NCI-H2081 (cell line): ENCODE data around the gene ADD2.

Experiments
- DNase-seq, 2 experiments: peaks; one replicate each; lab custom pipeline; 2025; lab: John Stamatoyannopoulos, UW

The ADD2 gene

DNA sequence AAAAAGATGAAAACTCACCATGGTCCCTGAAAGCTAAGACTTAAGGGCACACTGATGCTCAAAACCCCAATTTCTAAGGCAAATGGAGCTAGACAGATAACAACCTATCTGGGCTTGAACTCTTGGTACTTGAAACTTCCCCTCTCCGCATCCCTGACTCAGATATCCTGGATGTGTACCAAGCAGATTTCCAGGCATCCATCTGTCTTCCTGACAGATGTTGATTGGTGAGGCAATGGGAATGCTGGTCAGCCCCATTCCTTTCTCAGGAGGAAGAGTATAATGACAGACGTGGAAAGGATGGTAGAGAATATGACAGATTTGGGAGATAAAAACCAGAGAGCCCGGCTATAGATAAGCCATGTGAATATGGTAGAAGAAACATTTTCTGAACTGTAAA lies 69.2 kb downstream of the ADD2 start:
- no peak for DNase-seq

DNA sequence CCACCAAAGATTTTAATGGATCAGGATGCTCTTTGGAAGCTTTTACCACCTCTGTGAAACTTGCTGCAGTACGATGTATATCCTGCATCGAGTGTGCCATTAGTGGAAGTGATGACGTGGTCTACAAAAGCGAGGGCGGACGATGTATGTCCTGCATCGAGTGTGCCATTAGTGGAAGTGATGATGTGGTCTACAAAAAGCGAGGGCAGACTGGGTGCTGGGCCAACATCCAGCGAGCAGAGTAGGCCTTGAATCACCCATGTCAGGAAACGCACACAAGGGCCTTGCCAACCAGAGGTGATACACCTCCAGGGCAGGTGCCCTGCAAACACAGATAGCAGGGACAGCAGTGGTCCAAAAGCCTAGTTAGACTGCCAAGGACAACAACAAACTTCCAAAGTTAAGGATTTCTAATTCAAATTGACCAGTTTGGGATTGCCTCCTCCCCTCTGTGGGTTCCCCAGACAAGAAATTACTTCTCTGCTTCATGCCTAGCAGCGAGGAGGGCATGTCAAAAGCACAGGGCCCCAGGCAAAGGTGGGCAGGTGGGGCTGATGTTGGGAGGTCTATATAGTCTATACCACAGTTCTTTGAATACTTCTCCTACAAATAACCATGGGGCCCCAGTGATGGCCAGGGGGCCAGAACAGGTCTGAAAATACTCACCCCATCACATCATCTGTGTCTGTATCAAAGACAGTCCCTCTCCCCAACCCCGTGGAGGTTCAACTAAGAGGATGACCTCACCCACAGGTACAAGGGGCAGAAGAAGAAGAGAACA lies 70.2 kb downstream of the ADD2 start:
- no peak for DNase-seq

DNA sequence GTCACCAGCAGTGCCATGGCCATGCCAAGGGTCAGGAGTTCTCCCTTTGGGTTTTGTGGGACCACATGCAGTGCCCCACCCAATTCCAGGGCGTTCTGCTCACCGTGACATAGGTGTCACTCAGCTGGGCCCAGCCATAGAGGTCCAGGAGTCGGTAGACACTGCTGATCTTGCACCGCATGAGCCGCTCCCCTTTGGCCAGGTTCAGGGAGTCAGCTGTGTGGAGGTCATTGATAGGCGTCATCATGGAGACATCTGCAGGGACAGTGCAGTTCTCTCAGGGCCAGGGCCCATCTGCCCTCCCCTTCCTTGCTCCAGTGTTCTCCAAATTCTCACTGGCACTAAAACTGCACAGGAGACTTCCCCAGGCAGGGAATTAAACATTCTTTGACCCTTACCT lies 71.9 kb downstream of the ADD2 start:
- DNase-seq = no peak

DNA sequence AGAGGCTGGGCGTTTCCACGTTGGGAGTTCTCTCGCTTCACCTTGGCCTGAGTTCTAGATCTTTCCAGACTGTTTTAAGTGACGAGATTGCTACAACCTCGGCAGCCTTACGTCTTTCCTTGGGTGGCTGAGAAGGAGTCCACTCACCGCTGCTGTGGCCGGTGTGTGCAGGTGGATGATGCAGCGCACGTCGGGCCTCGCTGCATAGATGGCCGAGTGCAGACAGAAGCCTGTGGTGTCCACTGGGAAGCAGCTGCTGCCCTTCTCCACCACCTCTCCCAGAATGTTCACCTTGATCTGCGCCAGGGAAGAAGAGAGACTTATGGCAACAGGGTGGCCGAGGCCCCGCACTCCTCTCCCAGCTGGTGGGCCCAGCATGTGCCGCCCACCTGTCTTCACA lies 75.7 kb downstream of the ADD2 start:
- DNase-seq = no peak

DNA sequence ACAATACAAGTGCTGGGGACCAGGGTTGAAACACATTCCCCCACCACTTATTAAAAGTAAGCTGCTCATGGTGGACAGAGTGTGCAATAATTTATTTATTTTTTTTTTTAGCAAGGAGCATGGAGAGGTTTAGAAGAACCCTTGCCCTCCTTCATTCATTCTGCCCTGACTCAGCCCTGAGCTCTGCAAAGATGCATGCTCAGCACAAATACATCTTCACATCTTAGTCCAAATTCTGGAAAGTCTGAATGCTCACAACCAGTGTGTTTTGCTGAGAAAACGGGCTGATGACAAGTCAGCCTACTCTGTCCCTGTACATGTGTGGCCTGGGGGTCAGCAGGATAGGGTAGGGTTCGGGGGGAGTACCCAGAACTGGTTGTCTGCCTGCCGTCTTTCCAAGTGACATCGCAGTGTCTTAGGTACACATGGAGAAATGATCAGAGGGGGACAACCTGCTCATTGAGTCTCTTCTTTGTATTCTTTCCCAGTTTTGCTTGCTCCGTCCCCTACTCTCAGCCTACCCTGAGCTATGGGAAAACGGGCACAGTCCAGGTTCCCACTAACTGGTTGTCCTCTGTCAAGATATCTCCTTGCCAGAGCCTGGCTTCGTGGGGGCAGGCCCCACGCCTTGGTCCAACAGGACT lies 76.4 kb downstream of the ADD2 start:
- no peak for DNase-seq

DNA sequence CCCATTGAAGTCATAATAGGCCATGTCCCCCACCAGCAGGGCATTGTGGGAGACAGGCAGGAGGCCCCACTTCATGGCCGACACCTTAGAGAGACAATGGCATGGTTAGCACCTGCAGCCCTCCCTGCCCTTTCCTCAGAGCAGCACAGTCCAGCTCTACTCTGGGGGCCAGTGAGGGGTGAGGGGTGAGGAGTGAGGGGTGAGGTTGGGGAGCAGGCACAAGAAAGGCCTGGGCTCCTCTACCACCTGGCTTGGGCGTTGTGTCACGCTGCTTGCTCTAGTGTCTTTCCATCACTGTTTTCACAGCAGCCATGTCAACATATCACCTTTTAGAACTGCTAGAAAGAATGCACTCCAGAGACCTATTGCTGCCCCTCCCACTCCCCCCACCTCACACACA lies 77.2 kb downstream of the ADD2 start:
- no peak for DNase-seq

DNA sequence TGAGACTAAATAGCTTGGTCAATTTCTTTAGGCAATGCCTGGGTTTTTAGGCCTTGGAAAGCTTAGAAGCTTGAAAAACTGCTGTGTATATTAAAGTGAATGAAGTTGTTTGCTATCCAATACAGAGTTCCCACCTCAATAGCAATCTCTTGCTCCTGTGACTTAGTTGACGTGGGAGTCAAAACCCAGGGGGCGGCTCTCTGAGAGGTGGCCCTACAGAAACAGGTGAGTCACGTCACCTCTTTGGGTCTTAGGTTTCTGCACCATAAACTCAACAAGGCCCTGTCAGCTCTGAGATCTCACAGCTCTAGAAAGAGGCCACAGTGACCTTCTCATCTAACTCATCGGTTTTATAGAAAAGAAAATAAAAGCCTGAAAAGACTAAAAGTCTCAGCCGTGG lies 79.6 kb downstream of the ADD2 start:
- no peak for DNase-seq

DNA sequence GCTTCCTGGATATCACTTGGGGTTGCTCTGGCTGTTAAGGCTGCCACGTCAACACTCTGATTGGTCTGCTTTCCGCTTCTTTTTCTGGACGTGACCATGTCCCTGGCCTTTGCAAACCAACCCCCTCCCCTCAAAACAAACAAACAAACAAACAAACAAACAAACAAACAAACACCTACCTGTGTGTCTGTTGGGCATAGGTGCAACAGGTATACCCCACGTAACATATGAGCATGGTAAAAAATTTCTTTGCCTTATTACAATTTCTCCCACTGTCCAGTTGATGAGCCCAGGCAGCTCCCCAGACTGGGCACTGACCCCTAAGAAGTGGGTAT lies 80.6 kb downstream of the ADD2 start:
- no peak for DNase-seq

DNA sequence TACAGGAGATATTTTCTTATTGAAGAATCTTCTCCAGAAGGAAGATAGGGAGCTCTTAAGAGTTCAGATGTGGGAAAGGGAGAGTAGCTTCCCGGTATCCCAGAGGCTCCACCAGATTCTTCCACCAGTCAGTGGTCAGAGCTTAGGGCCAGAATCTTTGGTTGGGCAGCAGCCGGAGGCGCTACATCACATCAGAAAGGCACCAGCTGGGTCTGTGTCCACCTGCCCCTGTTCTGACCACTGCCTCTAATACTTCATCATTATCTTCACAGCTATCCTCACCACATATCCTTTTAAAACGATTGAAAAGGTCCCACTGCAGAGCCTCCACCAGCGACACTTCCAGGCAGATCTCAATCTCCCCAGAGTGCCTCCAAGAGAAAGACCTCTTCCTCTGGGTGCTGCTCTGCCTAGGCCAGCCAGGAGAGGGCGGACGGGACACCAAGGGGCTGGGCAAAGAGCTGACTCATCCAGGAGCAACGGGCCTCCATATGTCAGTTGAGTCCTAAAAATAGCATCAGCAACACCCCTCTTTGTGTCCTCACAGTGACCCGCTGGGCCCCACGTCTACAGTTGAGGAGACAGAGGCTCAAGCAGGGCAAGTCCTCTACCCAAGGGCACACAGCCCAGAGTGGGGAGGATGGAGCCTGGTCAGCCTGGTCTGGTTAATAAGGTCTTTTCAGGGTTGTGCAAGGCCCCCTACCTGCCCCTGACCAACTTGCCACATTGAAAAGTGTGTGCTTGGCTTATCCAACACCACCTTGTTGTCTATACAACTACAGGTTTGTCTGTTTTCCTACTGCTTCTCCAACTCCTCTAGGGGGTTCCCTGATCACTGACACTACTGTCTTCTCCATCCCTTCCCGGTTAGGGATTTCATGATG lies 81.2 kb downstream of the ADD2 start:
- DNase-seq = no peak

DNA sequence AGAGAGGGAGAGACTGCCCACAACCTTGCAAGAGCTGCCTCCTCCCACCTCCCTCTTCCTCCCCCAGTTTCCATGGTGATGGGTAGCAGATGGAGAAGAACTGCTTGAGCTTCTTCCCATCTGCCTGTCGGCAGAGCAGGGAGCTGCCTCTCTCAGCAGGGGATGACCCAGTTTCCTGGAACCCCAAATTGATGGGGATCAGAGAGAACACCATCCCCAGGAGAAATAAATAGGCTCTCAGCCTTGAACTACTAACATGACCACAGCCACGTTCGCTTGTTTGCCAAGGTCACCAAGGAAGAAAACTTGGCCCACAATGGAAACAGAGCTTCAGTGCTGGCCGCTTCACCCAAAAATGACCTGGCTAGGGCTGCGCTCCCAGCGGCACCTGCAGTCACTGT lies 82.2 kb downstream of the ADD2 start:
- no peak for DNase-seq

DNA sequence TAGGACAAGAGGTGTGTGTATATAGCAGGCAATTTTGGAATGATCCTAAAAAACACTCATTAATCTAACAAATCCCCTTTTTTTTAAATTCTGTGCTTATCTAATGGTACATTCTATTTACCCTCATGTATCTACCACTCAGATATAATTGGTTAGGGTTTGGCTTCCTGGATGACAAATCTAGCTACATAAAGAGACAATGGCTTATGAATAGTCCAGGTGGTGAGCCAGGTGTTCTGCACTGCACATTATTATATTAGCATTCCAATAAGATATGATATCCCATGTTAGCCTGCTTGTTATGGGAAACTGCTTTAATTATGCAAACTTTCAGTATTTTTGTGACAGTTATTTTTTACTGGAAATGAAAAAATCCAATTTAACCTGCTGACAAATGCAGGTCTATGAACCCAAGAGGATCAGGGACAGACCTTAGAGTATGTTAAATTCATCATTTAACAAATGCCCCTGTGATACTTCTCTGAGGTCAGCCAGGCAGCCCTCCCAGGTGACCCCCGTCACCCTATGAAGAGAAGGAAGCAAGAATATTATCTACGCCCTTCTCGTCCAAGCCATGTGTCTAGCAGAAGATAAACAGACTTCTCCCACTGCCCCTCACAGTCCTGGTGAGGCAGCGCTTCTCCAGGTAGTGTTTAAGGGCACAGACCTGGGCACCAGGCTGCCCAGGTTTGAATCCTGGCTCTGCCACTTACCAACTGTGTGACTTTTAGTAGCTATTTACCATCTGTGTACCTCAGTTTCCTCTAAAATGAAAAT lies 83.0 kb downstream of the ADD2 start:
- peak; percentile 8 to 50 for DNase-seq

DNA sequence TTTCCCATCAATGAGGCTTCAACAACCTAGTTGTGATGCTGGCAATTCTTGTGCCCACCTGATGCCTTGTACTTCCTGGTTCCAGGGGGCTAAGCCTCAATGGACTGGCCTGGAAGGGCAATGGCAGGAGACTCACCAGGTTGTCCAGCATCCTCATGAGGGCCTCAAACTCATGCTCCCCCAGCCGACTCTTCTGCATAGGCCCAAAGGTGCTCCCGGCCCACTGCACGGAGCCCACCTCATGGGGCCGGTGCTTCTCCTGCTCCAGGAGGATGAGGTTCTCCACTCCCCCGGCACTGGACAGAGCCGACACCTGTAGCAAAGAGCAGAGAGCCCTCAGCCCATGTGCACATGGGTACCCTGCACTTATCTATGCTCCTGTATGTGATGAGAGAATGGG lies 84.5 kb downstream of the ADD2 start:
- DNase-seq = no peak

DNA sequence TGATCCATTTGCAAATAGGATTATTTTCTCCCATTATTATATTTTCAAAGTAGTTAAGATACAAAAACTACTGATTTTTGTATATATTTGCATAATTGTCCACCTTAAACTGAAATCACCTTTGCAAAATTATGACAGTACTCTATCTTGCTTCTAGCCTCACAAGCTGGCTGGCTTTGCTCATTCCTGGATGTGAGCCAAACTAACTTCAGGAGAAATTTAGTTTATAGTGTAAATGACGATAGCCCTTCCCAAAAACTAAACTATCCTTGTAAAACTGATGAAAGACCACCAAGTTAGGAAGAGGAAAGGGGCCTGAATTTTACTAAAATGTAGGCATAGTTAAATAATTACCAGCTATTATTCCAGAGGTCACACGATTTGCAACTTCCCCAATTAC lies 87.3 kb downstream of the ADD2 start:
- DNase-seq = no peak

DNA sequence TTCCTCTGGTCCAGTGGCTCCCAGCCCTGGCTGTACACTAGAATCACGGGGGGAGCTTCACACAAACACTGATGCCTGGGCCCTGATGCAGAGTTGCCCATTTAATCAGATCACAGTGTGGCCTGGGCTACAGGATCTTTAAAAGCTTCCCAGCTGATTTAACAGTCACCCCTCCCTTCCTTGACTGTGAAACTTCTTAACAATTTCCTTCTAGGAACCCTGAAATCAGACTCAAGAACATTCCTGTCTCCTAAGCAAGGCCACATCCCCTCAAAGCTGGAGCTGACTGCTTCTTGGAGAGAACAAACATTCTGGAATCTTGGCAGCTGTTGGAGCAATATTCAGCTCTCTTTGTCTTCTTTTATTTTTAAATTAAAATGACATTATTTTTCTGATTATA lies 88.7 kb downstream of the ADD2 start:
- DNase-seq = no peak

DNA sequence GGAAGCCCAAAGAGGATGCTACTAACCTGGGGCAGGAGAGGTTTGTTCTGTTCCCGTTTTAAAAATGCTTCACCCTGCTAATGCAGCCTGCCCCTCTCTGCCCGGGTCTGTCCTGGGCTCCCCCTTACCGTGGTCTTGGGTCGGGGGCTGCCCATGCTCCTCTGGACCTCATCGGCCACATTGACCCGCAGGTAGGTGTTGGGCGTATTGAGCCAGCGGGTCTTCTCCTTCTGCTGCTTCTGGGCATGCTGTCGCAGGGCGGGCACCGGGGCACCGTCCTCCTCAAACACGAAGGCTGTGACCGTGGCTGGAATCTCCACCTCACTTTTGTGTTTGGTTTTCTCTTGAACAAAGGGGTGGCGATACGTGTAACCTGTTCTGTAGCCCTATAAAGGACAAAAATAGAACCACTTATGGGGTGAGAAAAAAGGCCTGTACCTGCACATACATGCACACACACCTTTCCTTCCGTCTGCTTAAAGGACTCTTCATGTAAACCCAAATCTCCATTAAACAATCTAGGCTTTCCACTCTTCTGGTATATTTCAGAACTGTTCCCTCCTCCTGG lies 89.3 kb downstream of the ADD2 start:
- no peak for DNase-seq

DNA sequence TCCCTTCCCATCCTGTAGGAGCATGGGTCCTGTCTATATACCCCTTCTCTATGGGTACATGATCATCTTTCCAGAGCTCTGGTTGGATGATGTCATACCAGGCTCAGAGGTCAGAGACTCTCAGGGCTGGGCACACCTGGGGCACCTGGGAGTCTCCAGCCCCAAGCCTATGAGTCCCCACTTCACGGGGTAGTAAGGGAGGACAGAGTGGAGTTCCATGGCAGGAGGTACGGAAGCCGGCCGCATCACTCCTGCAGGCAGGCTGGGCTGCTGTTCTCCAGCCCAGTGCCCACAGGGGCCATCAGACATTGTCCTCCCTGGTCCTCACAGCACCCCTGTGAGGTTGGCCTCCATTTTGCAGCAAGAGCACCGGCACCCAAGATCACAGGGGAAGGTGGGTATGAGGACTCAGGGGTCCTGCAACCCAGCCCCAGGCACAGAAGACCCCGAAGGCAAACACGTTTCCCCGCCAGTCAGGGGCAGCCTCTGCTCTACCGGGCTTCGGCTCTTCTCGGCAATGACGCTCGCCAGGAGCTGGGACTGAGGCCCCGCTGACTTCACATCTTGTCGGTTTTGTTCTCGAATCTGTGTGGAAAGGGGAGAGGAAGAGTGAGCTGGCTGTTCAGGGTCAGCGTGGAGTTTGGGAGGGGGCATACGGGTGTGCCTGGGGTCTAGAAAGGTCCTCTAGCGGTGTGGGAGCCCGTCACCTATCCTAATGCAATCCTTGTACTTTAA lies 91.5 kb downstream of the ADD2 start:
- no peak for DNase-seq

DNA sequence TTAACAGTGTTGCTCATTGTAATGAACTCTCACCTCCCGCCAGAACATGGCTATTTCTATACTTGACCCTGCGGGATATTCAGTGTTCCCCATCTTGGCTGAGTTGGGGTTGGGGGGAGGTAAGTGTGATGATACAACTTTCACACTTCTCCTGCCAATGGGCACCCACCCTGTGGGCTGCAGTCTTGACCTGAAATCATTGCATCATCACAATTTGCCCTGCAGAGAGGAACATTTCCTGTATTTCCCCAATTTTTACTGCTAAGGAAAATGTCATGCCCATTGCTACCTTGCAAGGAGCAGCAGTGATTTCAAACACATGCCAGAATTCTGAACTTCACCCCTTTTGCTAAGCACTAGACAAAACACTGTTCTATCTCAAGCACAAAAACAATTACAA lies 92.1 kb downstream of the ADD2 start:
- no peak for DNase-seq

DNA sequence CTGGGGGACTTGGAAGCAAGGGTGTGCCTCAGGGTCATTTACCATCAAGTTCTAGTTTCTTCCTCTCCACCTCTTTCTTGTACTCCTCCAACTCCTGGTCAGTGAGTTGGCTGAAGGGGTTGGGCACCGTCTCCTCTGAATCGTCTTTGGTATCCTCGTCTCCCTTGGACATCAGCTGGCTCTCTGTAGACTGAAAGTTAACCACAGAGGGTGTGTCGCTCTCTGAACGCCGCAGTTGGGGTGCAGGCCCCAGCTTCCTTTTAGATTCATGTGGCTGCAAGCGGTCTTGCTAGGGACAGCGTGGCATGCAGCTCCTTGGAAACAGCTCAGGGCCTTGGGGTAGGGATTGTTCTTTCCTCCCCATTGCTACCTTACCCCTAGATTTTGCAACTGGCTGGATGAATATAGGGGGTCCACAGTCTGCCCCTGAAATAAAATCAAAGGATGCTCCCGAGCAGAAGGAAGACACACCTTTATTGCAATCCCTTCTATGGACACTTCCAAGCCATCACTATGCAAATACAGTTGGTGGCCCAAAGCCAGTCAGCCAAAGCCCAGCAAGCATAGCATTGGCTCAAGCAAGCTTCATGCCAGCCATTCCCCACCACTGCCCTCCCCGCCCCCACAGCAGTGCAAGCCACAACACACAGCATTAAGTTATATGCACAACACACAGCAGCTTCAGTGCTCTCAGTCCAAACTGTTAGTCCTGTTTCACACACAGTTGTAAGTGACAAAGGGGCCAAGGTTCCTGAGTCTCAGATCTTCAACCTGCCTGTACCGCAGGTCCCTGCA lies 93.2 kb downstream of the ADD2 start:
- DNase-seq = no peak

DNA sequence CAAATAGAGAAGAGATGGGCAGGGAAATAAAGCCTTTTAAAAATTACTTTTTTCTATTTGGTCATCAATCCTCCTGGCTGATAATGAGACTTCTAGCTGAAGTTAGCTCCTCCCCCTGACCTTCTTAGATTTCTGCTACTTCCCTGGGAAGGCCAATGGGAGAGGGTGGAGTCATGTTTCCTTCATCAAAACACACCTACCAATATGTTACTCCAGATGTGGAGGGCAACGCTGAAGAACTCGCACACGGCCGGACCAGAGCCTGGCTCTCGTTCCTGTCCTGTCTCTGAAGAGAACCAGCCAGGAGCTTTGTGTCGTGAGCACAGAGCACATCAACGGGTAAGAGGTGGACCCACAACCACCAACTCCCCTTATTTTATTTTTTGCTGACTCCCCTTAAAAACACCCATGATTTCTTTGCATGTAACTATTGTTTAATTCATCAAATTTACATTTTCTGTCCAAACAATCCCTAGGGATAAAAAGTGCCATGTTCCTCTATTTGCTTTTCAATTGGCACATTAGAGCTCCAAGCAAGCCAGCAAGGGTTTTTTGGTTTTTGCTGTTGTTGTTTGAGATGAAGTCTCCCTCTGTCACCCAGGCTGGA lies 94.9 kb downstream of the ADD2 start:
- no peak for DNase-seq

DNA sequence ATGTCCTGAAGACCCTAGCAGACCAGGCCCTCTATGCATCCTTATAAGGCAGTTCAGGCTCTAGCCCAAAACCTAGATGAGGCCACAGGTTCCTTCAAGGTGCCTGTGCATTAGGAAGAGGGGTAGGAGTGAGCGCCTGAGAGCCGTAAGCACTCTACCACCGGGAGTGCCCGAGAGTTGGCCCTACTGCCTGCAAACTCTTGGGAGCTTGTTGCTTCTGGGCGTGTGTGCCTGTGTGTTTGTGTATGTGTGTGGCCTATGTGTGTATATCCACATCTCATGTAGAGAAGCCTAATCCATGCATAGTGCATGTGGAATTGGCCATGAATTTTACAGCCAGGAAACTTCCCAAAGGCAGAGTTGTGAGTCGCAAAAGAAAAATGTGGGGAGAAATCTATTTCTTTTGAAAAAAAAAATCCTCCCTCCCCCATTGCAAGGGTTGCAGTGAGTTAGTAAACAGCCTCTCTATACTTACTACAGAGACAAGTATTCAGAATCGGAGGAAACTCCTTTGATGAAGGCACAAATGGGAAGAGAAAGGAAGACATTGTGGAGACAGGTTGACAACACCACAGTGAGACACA lies 96.8 kb downstream of the ADD2 start:
- no peak for DNase-seq
